Stimulated activated CD8-positive, alpha-beta memory T cell treated with anti-CD3 and anti-CD28 coated beads, Interleukin-2, amount 100 ng/mL, for 48 hours (primary cell): Measurements from ENCODE around the gene RACGAP1.
A peak's percentile ranks its signal among the peaks of the same experiment; 100 is the strongest.

Source experiments
- DNase-seq, 2 donors: peaks; one replicate each; pipeline ENCODE4 v3.0.0-alpha.2; 2020; ENCODE audit warnings: low read depth in 2 of 2

RACGAP1 gene

DNA sequence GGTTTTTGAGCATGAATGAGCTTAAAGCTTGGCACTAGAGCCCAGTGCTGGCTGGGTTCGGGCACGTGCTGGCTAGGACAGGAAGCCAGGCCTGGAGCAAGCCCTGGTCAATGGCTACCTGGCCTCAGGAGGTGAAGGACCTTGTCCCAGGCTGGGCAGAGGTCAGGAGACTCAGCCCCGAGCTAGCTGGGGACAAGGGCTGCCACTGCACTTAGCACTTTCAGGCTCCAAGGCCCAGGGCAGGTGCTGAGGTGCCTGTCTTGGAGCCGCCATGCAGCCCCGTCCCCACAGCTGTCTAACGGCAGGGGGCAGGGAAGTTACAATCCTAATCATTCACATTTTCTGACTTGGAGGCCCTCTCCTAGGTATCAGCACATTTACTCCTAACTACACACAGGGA lies 56.8 kb downstream of the RACGAP1 start:
- DNase-seq = no peak

DNA sequence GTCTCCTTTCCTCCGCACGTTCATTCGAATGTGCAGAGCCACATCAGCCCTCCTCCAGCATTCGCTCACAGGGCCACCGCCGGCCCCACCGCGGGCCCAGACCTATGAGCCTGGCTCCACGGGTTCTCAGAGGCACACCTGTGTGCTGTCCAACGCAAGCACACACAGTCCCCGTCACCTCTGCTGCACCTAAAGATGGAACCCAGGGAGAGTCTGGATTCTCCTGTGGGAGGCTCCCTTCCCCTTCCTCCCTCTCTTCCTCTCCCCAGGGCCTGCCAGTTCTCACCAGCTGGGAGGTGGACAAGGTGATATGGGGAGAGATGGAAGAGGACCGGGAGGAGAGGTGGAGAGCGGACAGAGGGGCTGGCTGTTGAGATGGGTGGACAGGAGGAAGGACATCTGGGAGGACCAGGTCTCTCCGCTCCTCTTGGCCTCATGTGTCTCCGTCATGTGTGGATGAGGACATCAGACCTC lies 57.5 kb downstream of the RACGAP1 start:
- no peak for DNase-seq

DNA sequence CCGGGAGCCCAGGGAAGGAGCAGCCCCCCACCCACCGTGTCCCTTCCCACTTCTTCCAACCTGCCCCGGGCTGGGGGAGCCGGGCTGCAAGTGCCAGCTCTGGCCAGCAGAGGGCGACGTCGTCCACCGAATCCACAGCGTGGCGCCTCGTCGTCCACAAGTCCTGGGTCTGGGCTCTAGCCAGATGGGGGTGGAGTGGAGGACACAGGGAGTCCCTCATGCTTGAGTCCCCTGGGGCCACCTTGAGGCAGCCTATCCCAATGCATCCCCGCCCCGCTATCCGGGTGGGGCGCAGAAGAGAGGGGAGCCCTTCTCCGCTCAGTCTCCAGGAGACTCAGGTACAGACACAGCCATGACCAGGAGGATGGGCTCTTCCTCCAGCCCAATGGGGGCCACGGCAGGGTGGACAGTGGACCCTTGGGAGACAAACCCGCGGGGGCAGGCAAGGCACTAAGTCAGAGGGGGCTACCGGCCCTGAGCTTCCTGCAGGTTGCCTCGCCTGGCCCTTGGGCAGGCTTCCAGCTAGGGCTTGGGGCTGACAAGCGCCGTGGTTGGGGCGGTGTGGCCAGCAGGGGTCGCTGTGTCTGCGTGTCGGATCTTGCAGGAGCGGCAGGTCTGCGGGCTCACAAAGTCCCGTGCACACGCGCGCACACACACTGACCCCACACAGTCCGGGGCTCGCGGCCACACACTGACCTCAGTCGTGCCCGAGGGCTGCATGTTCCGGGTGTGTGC lies 58.1 kb downstream of the RACGAP1 start:
- DNase-seq = peak; percentile 89 to 94

DNA sequence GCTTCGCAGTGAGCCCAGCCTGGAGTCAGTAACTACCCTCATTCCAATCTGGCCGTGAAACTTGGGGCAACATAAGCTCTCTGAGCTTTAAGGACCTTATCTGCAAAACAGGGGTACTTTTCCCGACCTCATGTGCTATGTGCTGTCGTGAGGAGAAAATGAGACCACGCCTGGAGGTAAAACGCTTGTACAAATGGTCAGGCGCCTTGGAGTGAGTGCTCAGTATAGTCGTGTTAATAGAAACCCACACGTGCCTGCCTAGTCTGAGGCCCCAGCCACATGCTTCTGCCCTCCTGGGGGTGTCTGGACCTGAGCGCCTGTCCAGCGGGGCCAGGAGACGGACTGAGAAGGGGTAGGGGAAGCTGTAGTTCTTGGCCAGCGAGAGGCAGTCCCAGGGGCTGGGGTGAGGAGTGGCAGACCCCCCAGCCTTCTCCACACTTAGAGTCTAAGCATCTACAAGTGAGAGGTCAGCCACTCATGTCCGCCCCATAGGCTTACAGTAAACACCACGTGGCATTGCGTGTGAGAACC lies 58.7 kb downstream of the RACGAP1 start:
- DNase-seq = no peak

DNA sequence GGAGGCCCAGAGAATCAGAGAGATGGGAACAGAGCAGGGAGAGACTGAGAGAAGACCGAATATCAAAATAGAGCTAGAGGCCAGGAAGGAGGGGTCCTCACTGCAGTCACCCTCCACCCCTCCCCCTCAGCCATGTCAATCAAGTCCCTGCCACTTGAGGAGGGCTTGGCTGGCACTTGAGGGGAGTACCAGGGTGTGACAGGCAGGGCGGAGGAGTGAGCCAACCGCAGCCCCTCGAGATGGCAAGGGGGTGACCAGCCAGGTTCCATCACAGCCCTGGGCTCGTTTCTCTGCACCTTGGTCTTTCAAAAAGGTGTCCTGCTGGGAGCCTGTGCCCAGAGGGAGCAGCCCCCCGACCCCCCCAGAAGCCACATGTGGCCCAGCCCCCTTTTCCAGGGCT lies 59.5 kb downstream of the RACGAP1 start:
- DNase-seq = no peak

DNA sequence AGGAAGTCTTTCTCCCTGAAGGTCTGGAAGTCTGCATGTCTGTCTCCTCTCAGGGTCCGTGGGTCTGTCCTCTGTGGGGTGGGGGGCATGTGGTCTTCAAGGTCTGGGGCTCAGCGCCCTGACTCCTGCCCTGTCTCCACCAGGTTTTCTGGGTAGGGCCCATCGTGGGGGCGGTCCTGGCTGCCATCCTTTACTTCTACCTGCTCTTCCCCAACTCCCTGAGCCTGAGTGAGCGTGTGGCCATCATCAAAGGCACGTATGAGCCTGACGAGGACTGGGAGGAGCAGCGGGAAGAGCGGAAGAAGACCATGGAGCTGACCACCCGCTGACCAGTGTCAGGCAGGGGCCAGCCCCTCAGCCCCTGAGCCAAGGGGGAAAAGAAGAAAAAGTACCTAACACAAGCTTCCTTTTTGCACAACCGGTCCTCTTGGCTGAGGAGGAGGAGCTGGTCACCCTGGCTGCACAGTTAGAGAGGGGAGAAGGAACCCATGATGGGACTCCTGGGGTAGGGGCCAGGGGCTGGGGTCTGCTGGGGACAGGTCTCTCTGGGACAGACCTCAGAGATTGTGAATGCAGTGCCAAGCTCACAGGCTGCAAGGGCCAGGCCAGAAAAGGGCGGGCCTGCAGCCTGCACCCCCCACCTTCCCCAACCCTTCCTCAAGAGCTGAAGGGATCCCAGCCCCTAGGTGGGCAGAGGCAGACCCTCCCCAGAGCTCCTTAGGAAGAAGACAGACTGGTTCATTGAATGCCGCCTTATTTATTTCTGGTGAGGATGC lies 60.3 kb downstream of the RACGAP1 start:
- DNase-seq = no peak

DNA sequence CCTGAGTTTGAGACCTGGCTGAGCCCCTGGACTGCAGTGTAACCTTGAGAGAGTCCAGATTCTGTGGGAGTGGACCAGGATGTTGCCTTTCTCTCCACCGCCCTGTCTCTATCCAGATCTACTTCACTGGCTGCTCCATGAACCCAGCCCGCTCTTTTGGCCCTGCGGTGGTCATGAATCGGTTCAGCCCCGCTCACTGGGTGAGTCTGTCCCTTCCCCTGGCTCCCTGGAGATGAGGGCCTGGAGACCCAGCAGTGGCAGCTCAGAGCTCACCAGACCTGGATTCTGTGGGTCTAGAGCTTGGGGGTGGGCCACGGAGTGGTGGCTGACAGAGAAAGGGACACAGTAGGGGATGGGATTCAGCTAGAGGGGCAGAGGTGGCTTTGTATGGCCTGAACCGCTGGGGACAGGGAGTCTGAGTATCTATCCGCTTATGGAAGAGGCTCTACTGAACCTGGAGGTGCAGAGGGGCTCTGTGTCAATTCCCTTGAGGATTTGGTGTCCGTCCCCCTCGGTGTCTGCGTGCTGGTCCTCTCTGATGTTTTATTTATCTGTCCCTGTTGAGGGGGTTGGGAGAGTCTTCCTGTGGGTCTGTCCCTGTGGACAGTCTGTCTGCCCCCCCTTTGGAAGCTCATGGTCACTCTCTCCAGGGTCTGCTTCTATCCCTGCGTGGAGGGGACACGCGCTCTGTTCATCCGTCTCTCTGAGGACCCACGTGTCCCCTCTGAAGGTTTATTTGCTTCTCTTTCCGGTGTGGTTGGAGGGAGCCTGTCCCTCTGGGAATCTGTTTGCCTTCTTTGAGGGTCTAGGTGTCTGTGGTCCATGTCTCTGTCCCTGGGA lies 61.1 kb downstream of the RACGAP1 start:
- DNase-seq = no peak

DNA sequence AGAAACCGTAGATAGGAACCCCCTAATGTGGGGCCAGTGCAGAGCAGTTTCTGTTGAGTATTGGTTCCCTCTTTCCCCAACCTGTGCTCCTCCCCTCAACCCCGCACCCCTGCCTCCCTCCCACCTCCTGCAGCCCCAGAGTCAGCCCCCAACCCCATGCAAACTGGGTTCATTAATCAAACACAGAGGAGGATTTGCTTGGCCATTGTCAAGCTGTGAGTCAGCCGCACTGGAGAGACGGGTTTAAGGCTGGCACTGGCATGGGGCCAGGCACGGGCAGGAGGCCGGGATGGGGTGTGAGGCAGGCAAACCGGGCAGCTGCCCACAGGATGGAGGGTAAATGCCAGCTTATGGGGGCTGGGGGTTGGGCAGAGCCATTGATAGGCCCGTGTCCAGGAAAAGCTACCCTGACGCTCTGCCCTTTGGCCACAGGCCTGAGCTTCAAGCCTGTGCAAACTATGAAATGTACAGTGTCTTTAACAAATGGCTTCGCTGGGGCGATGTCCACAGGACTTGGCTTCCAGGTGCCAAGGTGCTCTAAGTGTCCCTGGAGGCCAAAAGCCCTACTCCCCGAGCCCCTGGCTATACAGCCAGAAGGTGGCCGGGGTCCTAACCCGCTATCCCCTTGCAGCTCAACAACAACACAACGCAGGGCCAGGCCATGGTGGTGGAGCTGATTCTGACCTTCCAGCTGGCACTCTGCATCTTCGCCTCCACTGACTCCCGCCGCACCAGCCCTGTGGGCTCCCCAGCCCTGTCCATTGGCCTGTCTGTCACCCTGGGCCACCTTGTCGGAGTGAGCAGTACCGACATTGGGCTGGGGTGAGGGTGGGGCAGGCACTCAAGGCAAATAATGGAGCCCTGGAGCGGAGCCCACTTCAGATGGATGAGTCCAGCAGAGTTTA lies 62.2 kb downstream of the RACGAP1 start:
- no peak for DNase-seq

DNA sequence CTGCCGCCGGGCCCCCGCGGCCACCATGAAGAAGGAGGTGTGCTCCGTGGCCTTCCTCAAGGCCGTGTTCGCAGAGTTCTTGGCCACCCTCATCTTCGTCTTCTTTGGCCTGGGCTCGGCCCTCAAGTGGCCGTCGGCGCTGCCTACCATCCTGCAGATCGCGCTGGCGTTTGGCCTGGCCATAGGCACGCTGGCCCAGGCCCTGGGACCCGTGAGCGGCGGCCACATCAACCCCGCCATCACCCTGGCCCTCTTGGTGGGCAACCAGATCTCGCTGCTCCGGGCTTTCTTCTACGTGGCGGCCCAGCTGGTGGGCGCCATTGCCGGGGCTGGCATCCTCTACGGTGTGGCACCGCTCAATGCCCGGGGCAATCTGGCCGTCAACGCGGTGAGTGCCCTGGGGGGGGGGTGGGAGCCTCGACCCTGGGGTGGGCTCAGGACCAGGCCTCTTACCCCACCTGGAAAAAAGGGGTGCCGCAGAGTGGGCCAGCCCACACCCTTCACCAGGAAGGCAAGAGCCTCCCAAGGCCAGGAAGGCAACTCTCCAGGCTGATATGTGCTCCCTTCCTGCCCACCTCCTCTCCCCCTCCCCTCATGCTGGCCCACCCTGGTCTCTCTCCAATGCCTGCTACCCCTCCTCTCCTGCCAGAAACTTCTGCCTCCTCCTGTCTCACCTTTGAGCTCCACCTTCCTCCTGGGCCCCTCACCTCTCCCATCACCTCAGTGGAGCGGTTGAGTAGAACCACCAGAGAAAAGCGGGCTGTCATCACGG lies 63.1 kb downstream of the RACGAP1 start:
- no peak for DNase-seq

DNA sequence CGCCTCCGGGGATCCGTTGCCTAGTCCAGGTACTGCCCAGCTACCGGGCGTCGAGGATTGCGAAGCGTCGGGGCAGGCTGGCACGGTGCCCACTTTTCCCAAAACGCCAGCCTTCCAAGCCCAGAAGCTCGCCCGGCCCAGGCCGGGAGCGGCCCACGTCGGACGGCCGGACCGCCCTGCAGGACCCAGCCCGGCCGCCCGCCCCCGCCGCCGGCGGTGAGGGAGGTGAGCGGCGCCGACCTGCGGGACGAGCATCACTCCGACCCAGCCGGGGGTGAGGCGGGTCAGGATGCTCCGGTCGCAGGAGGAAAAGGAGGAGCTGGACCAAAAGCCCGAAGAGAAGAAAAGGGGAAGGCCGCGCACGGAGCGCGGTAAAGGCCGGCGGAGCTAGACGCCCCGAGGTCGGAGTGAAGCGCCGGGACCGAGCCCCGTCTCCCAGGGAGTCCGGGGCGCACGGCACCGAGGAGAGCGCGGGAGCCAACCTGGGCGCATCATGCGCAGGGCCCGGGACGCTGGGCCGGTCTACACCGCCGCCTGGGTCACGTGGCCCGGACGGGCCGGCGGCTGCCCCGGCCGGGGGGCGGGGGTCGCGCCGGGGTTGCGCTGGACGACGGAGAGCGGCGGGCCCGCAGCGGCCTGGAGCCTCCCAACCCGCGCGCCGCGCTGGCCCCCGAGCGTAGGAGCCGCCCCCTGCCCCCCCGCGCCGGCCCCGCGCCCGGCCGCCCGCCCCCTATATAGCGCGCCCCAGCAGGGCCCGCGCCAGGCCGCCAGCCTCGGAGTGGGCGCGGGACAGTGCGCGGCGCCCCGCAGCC lies 64.0 kb downstream of the RACGAP1 start, which contains the start of gene AQP5:
Gene AQP5 (plus strand): TSS at position 762 of the 812 bp plus-strand sequence. CDS start 146 bp downstream, outside the sequence.
- no peak for DNase-seq

DNA sequence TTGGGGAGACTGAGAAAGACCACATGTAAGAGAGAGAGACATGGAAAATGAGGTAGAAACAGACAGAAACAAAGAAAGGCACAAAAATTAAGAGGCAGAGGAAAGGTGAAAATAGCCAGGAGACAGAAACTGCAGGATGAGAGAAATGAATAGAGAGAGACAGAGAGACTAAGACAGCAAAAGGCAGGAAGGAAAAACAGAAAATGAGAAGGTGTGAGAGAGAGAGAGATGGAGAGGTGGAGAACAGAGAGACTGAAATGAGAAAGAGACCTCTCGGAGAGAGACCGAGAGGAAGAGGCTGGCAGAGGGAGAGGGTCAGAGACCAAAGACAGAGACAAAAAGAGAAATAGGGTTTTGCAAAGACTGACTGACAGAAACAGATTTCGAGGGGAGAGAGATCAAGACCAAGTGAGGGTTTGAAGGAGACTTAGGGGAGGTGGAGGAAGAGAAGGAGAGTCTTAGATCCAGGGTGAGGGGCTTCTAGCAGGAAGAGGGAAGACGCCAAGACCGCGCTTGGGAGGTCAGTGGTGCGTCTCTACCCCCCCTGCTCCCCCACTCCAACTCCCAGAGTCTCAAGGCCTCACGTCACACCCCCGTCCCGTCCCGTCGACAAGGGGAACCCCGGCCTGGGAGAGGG lies 64.7 kb downstream of the RACGAP1 start:
- no peak for DNase-seq

DNA sequence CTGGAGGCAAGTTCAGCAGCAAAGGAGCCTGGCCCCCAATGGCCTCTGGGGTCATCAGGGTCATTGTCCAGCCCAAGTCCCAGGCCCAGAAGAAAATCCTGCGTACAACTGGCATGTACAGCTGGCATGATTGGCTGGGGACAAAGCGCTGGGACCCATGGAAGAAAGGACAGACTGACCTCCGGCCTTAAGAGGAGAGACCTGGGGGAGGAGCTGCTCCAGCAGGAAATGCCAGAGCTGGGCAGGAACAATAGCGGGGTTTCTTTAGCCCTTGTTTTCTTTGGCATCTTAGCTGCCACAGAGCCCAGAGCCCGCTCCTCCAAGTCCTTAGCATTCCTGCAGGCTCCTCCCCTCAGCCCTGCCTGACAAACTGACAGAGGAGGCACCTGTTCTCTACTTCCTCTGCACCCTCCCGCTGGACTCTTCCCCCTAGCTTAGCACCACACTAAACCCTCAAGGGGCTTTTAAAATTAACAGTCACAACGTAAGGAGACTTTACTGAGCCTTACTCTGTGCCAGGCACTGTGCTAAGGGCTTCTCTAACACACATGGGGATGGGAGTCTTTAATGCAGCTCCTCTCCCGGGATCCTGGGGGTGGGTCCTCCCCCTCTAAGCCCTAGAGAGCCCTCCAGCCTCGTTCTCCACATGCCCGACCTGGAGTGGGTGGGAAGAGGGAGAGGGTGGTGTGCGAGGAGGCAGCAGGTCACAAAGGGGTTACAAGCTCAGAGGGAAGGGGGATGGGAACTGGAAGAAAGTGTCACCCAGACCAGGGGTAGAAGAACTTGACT lies 65.4 kb downstream of the RACGAP1 start:
- no peak for DNase-seq

DNA sequence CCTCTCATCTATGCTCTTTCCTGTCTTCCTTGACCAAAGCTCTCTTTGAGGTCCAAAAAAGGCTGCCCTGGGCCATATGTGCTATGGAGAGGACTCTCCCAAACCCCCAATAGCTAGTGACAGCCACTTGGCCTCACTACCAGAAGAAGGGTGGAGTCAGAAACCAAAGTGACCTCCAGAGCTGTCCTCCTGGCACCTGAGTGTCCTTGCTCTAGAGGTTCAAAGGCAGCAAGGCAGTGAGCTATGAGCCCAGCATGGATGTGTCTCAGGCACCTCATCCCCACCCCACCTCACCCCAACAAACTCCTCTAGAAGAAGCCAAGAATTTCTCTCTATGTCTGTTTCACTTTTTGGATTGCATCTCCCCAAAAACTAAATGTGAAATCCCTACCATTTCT lies 67.7 kb downstream of the RACGAP1 start:
- no peak for DNase-seq

DNA sequence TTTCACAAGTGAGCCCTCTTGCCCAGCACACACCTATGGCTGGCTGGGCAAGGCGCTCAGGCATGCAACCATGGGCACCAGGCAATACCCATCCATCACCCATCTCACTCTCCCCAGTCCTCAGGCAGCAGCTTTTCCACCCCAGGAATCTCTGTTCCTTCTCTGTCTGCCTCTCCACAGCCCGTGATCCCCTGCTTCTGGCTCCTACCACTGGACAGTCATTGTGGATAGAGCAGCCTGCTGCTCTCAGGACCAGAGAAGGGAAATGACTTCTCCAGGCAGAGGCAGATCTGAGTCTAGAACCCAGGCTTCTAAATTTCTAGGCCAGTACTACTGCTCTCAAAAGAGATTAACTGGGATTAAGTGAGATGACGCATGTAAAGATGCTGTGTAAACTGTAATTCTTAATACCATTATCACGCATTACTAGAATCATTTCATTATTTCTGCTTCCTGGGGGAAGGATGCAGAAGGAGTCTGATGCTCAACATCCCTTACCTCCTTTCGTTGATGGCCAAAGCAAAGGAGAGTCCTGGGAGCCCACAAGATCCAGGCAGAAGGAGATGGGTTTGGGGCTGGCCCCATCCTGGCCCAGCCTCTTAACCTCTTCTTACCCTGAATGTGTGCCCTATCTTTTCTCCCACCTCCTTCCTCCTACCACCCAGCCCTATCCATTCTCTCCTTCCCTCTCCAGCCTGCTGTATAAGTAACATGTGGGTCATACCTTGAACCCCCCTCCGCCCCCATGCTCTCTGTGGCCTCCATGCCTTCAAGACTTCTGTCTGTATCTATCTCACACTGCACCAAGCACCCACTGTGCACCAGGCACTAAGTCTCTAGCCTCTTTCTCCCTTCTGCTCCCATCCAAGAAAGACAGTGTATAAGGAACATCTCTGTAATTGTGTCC lies 68.4 kb downstream of the RACGAP1 start:
- no peak for DNase-seq

DNA sequence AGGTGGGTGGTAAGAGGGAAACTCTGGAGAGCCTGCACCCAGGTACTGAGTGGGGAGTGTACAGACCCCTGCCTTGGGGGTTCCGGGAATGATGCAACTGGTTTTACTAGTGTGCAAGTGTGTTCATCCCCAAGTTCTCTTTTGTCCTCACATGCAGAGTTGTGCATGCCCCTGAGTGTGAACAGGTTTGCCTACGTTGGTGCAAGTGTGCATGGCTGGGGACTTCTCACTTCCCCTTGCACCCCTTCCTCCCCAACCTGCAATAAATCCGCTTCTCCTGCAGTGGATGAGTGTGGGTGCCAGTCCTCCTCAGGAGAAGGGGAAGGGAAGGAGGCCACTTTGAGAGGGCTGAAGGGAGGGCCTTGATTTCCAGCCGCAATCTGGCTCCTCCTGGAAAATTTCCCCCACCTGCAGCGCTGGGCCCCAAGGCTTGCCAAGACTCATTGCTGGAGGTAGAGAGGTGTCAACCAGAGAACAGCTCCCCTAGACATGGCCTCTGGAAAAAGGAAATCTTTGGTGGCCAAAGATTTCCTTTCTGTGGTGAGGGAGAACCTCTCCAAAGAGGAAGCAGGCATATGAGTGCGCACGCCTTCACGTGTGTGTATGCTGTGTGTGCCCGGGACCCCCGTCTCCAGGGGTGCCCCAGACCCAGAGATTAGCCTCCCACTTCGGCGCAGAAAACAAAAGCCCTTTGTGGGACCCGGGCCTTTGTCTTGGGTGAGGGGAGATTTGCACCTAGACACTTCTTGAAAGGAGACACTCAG lies 69.2 kb downstream of the RACGAP1 start:
- DNase-seq = no peak
